GM12801 (cell line): Measurements from ENCODE around the gene S100A14.

ENCODE experiments used
- CTCF ChIP-seq: IDR thresholded peaks from one replicate; pipeline ENCODE4 v1.5.1; 2011; ENCODE audit warnings: control low read depth; ENCODE audit not compliant: insufficient read length; ENCODE audit errors: extremely low read depth

The S100A14 gene

GRCh38 chr1:153623101-153623500 is 7.0 kb upstream of the S100A14 start:
- TF ChIP-seq CTCF, result no peak

GRCh38 chr1:153619171-153619570 is 3.0 kb upstream of the S100A14 start:
- TF ChIP-seq CTCF, result no peak

- no peak for TF ChIP-seq CTCF
These were observed 1.5 kb upstream of the S100A14 start for GRCh38 chr1:153617663-153618062.

- no peak for TF ChIP-seq CTCF
These were observed 789 bp upstream of the S100A14 start for GRCh38 chr1:153616917-153617311.

- TF ChIP-seq CTCF, result no peak
These were observed 719 bp downstream of the S100A14 start for GRCh38 chr1:153615406-153615805.

GRCh38 chr1:153614906-153615305 is 1.2 kb downstream of the S100A14 start:
- no peak for TF ChIP-seq CTCF

- TF ChIP-seq CTCF, result no peak
These were observed 1.8 kb downstream of the S100A14 start for GRCh38 chr1:153614189-153614900.
